HepG2 (cell line): Measurements from ENCODE around the gene ZACN. TPM values are rescaled to one million over a fixed set of nuclear protein-coding genes. Genes with fewer than 3 reads are reported as not detected.
A peak's percentile ranks its signal among the peaks of the same experiment; 100 is the strongest.

Source experiments
- ARHGAP35 ChIP-seq: sonication (generic); formaldehyde crosslinking; IDR thresholded peaks from 2 replicates; pipeline ENCODE4 v1.9.0; 2022; ENCODE audit warnings: mild to moderate bottlenecking, inconsistent platforms, moderate library complexity, missing genetic modification reagents, borderline replicate concordance
- ELF4 ChIP-seq: sonication (generic); formaldehyde crosslinking; IDR thresholded peaks from 2 replicates; pipeline ENCODE4 v1.5.0; 2020; ENCODE audit warnings: missing genetic modification reagents, mild to moderate bottlenecking, moderate library complexity, borderline replicate concordance
- HOXA9 ChIP-seq: sonication (generic); formaldehyde crosslinking; IDR thresholded peaks from 2 replicates; pipeline ENCODE4 v1.8.1; 2022; ENCODE audit warnings: missing genetic modification reagents, mild to moderate bottlenecking, moderate library complexity, borderline replicate concordance
- NPAS2 ChIP-seq: sonication (generic); formaldehyde crosslinking; IDR thresholded peaks from 2 replicates; pipeline ENCODE4 v1.8.0; 2022; ENCODE audit warnings: mild to moderate bottlenecking, missing genetic modification reagents, borderline replicate concordance
- SIX1 ChIP-seq: sonication (generic); formaldehyde crosslinking; IDR thresholded peaks from 2 replicates; pipeline ENCODE4 v1.4.0; 2020; ENCODE audit warnings: missing genetic modification reagents, borderline replicate concordance
- XRCC5 ChIP-seq: fragments of 200-400 bp; formaldehyde crosslinking; optimal IDR thresholded peaks from 2 replicates; pipeline ENCODE3; 2017; ENCODE audit warnings: mild to moderate bottlenecking, low read length
- ZNF138 ChIP-seq: sonication (generic); formaldehyde crosslinking; IDR thresholded peaks from 2 replicates; pipeline ENCODE4 v1.5.0; 2020; ENCODE audit warnings: mild to moderate bottlenecking, low read depth, missing genetic modification reagents
- ZNF264 ChIP-seq: sonication (generic); formaldehyde crosslinking; IDR thresholded peaks from 2 replicates; pipeline ENCODE4 v1.4.0; 2020; ENCODE audit warnings: missing genetic modification reagents
- ZNF550 ChIP-seq: sonication (generic); formaldehyde crosslinking; IDR thresholded peaks from 2 replicates; pipeline ENCODE4 v1.4.0; 2020; ENCODE audit warnings: mild to moderate bottlenecking, missing genetic modification reagents, borderline replicate concordance
- ZNF782 ChIP-seq: sonication (generic); formaldehyde crosslinking; IDR thresholded peaks from 2 replicates; pipeline ENCODE4 v1.4.0; 2020; ENCODE audit warnings: missing genetic modification reagents, mild to moderate bottlenecking, borderline replicate concordance
- polyA plus RNA-seq, 8 experiments: library from polyadenylated mRNA; depleted of rRNA in 3 of 8; stranded (reverse) in 7 of 8; unstranded in 1 of 8; fragments of >200 nt; fragmentation: Illumina TruSeq in 4 of 8; extraction: Trizol in 4 of 8; gene quantifications; 2 replicates each; pipeline versions ENCODE4 v1.2.1 to v1.2.3, GENCODE V29; 2011 to 2016; ENCODE audit warnings: low read depth in 4 of 8, missing spikeins in 1 of 8, mixed read lengths in 1 of 8; ENCODE audit not compliant: insufficient read depth in 1 of 8
- total RNA-seq, 5 experiments: library from RNA; depleted of rRNA; stranded (reverse); fragments of >200 nt; fragmentation: Illumina TruSeq; extraction: Trizol; gene quantifications; 2 replicates each; pipeline ENCODE4 v1.2.3, GENCODE V29; 2016; ENCODE audit warnings: low read depth in 1 of 5
- TF ChIP-seq, protein P1 (sequence below): sonication (generic); formaldehyde crosslinking; IDR thresholded peaks from 2 replicates; pipeline ENCODE4 v1.5.1; 2020; ENCODE audit warnings: mild to moderate bottlenecking, missing genetic modification reagents, borderline replicate concordance
- TF ChIP-seq, protein P2 (sequence below): sonication (generic); formaldehyde crosslinking; IDR thresholded peaks from 2 replicates; pipeline ENCODE4 v1.8.1; 2022; ENCODE audit warnings: low read depth, mild to moderate bottlenecking, missing genetic modification reagents
- TF ChIP-seq, protein P3 (sequence below): sonication (generic); formaldehyde crosslinking; IDR thresholded peaks from 2 replicates; pipeline ENCODE4 v1.5.1; 2020; ENCODE audit warnings: missing genetic modification reagents, mild to moderate bottlenecking, borderline replicate concordance

Gene ZACN
- total and polyA plus RNA-seq, 2 of the 13 experiments (the other 11 are each of a cell fraction or from before 2014, with no cell fraction given), result 0.11 to 0.15 TPM

DNA sequence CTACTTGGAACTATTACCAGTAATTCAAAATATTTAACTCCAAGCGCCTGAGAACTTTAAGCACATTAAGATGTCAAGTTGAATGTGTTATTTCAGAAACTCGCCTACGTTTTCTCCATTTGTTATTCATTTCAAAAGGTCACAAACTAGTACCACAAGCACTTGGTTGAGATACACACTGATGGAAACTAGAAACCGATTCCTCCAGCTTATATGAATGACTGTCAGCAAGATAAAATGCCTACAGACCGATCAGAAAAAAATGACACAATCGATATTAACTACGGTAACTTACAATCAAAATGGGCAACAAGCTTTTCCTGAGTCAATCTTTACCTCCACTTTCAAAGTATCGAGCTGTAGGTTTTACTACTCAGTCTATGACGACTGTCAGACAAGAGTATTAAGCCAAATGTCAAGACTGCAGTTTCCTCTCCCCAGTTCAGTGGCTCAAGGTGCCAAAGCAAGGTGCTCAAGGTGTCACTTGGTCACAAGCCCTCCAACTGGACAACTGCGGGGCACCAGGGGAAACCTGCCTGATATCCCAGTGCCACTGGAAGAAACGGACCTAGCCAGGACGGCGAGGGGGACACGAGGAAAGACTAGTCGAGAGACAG, 7.3 kb upstream of the ZACN start (continued):
- TF ChIP-seq ZNF138 (peak; percentile 50; the same call in 1 of the 2 replicates), NPAS2 (CRISPR knock-in tag) (0 out of 2 replicates have a peak, but pooled peaks have one; percentile 28), HOXA9 (no peak), ZNF782 (CRISPR knock-in tag) (0 out of 2 replicates have a peak, but pooled peaks have one; percentile 13), SIX1 (CRISPR knock-in tag) (no peak), XRCC5 (no peak), ELF4 (CRISPR knock-in tag) (0 out of 2 replicates have a peak, but pooled peaks have one; percentile 25), ZNF264 (CRISPR knock-in tag) (0 out of 2 replicates have a peak, but pooled peaks have one; percentile 37), ARHGAP35 (CRISPR knock-in tag) (no peak), ZNF550 (CRISPR knock-in tag) (no peak)
- TF ChIP-seq, protein P1, sequence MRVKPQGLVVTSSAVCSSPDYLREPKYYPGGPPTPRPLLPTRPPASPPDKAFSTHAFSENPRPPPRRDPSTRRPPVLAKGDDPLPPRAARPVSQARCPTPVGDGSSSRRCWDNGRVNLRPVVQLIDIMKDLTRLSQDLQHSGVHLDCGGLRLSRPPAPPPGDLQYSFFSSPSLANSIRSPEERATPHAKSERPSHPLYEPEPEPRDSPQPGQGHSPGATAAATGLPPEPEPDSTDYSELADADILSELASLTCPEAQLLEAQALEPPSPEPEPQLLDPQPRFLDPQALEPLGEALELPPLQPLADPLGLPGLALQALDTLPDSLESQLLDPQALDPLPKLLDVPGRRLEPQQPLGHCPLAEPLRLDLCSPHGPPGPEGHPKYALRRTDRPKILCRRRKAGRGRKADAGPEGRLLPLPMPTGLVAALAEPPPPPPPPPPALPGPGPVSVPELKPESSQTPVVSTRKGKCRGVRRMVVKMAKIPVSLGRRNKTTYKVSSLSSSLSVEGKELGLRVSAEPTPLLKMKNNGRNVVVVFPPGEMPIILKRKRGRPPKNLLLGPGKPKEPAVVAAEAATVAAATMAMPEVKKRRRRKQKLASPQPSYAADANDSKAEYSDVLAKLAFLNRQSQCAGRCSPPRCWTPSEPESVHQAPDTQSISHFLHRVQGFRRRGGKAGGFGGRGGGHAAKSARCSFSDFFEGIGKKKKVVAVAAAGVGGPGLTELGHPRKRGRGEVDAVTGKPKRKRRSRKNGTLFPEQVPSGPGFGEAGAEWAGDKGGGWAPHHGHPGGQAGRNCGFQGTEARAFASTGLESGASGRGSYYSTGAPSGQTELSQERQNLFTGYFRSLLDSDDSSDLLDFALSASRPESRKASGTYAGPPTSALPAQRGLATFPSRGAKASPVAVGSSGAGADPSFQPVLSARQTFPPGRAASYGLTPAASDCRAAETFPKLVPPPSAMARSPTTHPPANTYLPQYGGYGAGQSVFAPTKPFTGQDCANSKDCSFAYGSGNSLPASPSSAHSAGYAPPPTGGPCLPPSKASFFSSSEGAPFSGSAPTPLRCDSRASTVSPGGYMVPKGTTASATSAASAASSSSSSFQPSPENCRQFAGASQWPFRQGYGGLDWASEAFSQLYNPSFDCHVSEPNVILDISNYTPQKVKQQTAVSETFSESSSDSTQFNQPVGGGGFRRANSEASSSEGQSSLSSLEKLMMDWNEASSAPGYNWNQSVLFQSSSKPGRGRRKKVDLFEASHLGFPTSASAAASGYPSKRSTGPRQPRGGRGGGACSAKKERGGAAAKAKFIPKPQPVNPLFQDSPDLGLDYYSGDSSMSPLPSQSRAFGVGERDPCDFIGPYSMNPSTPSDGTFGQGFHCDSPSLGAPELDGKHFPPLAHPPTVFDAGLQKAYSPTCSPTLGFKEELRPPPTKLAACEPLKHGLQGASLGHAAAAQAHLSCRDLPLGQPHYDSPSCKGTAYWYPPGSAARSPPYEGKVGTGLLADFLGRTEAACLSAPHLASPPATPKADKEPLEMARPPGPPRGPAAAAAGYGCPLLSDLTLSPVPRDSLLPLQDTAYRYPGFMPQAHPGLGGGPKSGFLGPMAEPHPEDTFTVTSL (CRISPR knock-in tag), result 0 out of 2 replicates have a peak, but pooled peaks have one; percentile 43
- TF ChIP-seq, protein P2, sequence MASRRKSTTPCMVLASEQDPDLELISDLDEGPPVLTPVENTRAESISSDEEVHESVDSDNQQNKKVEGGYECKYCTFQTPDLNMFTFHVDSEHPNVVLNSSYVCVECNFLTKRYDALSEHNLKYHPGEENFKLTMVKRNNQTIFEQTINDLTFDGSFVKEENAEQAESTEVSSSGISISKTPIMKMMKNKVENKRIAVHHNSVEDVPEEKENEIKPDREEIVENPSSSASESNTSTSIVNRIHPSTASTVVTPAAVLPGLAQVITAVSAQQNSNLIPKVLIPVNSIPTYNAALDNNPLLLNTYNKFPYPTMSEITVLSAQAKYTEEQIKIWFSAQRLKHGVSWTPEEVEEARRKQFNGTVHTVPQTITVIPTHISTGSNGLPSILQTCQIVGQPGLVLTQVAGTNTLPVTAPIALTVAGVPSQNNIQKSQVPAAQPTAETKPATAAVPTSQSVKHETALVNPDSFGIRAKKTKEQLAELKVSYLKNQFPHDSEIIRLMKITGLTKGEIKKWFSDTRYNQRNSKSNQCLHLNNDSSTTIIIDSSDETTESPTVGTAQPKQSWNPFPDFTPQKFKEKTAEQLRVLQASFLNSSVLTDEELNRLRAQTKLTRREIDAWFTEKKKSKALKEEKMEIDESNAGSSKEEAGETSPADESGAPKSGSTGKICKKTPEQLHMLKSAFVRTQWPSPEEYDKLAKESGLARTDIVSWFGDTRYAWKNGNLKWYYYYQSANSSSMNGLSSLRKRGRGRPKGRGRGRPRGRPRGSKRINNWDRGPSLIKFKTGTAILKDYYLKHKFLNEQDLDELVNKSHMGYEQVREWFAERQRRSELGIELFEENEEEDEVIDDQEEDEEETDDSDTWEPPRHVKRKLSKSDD (CRISPR knock-in tag), result no peak
- TF ChIP-seq, protein P3, sequence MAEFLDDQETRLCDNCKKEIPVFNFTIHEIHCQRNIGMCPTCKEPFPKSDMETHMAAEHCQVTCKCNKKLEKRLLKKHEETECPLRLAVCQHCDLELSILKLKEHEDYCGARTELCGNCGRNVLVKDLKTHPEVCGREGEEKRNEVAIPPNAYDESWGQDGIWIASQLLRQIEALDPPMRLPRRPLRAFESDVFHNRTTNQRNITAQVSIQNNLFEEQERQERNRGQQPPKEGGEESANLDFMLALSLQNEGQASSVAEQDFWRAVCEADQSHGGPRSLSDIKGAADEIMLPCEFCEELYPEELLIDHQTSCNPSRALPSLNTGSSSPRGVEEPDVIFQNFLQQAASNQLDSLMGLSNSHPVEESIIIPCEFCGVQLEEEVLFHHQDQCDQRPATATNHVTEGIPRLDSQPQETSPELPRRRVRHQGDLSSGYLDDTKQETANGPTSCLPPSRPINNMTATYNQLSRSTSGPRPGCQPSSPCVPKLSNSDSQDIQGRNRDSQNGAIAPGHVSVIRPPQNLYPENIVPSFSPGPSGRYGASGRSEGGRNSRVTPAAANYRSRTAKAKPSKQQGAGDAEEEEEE (CRISPR knock-in tag), result no peak
